Measurements from ENCODE around the gene CCDC88A.
"Not testable (repeated sequence)": the region's sequence is repeated elsewhere in the genome, so short reads cannot be mapped to it uniquely, and the experiment has no call there.

CCDC88A gene

GRCh38 chr2:55419679-55420438 is at the start of gene CCDC88A:
CCDC88A (minus strand) TSS chr2:55419856; CDS start chr2:55419079, 777 bp downstream.
- no peaks in the 10 kb centered on the region for H3K9me3 Mint-ChIP-seq
- H3K36me3 Mint-ChIP-seq (ENCODE audit: low read depth), result no peaks in the 10 kb centered on the region
- DNase-seq, result peak; percentile 93
- peak within 1 kb of the TSS; percentile 79 for H3K27ac Mint-ChIP-seq
- H3K27me3 Mint-ChIP-seq, result peaks cover 15% of the 10 kb centered on the region
- peaks cover 35% of the 10 kb centered on the region for H3K4me1 Mint-ChIP-seq (ENCODE audit: low read depth)
- peak within 1 kb of the TSS; percentile 79 for H3K4me3 Mint-ChIP-seq

- Mint-ChIP-seq H3K4me3 (no peak overlapping the region), H3K27ac (no peak overlapping the region), H3K36me3 (ENCODE audit: low read depth) (no peaks in the 10 kb centered on the region), H3K4me1 (ENCODE audit: low read depth) (peaks cover 3% of the 10 kb centered on the region), H3K27me3 (peaks cover 39% of the 10 kb centered on the region), H3K9me3 (no peaks in the 10 kb centered on the region)
- no peak for DNase-seq
Observed at GRCh38 chr2:55461679-55462078, 42.0 kb upstream of the CCDC88A start.

GRCh38 chr2:55460562-55460961 is 40.9 kb upstream of the CCDC88A start:
- Mint-ChIP-seq H3K27ac (no peak overlapping the region), H3K36me3 (ENCODE audit: low read depth) (no peaks in the 10 kb centered on the region), H3K27me3 (peaks cover 34% of the 10 kb centered on the region), H3K9me3 (no peaks in the 10 kb centered on the region), H3K4me1 (ENCODE audit: low read depth) (peaks cover 3% of the 10 kb centered on the region), H3K4me3 (no peak overlapping the region)
- DNase-seq, result no peak

GRCh38 chr2:55459714-55460274 is 40.1 kb upstream of the CCDC88A start:
- Mint-ChIP-seq H3K9me3 (no peaks in the 10 kb centered on the region), H3K36me3 (ENCODE audit: low read depth) (no peaks in the 10 kb centered on the region), H3K27ac (no peak overlapping the region), H3K27me3 (peaks cover 34% of the 10 kb centered on the region), H3K4me1 (ENCODE audit: low read depth) (peaks cover 3% of the 10 kb centered on the region), H3K4me3 (no peak overlapping the region)
- no peak for DNase-seq

GRCh38 chr2:55459279-55459678 is 39.6 kb upstream of the CCDC88A start:
- DNase-seq, result no peak
- Mint-ChIP-seq H3K27ac (no peak overlapping the region), H3K9me3 (no peaks in the 10 kb centered on the region), H3K4me1 (ENCODE audit: low read depth) (peaks cover 3% of the 10 kb centered on the region), H3K27me3 (peaks cover 34% of the 10 kb centered on the region), H3K4me3 (no peak overlapping the region), H3K36me3 (ENCODE audit: low read depth) (no peaks in the 10 kb centered on the region)

GRCh38 chr2:55454121-55454520 is 34.5 kb upstream of the CCDC88A start:
- H3K27ac Mint-ChIP-seq, result no peak overlapping the region
- DNase-seq, result no peak
- H3K36me3 Mint-ChIP-seq (ENCODE audit: low read depth), result no peaks in the 10 kb centered on the region
- H3K27me3 Mint-ChIP-seq, result peaks cover 3% of the 10 kb centered on the region
- H3K4me3 Mint-ChIP-seq, result no peak overlapping the region
- no peaks in the 10 kb centered on the region for H3K4me1 Mint-ChIP-seq (ENCODE audit: low read depth)
- no peaks in the 10 kb centered on the region for H3K9me3 Mint-ChIP-seq

- Mint-ChIP-seq H3K36me3 (ENCODE audit: low read depth) (no peaks in the 10 kb centered on the region), H3K27me3 (no peaks in the 10 kb centered on the region), H3K4me3 (no peak overlapping the region), H3K27ac (no peak overlapping the region), H3K9me3 (no peaks in the 10 kb centered on the region), H3K4me1 (ENCODE audit: low read depth) (no peaks in the 10 kb centered on the region)
- no peak for DNase-seq
Observed at GRCh38 chr2:55452879-55453278, 33.2 kb upstream of the CCDC88A start.

GRCh38 chr2:55451699-55452098 is 32.0 kb upstream of the CCDC88A start:
- Mint-ChIP-seq H3K27ac (no peak overlapping the region), H3K36me3 (ENCODE audit: low read depth) (no peaks in the 10 kb centered on the region), H3K9me3 (no peaks in the 10 kb centered on the region), H3K4me3 (no peak overlapping the region), H3K4me1 (ENCODE audit: low read depth) (no peaks in the 10 kb centered on the region), H3K27me3 (no peaks in the 10 kb centered on the region)
- DNase-seq, result no peak

- not testable (repeated sequence) for H3K36me3 Mint-ChIP-seq (ENCODE audit: low read depth); H3K27ac Mint-ChIP-seq; DNase-seq; H3K4me1 Mint-ChIP-seq (ENCODE audit: low read depth); H3K4me3 Mint-ChIP-seq; H3K27me3 Mint-ChIP-seq; H3K9me3 Mint-ChIP-seq
Observed at GRCh38 chr2:55450014-55450413, 30.4 kb upstream of the CCDC88A start.

- H3K9me3 Mint-ChIP-seq; H3K4me3 Mint-ChIP-seq; H3K4me1 Mint-ChIP-seq (ENCODE audit: low read depth); DNase-seq; H3K36me3 Mint-ChIP-seq (ENCODE audit: low read depth); H3K27ac Mint-ChIP-seq; H3K27me3 Mint-ChIP-seq: not testable (repeated sequence)
Observed at GRCh38 chr2:55442045-55442760, 22.5 kb upstream of the CCDC88A start.

- no peak for DNase-seq
Observed at GRCh38 chr2:55441280-55441892, 21.7 kb upstream of the CCDC88A start.

GRCh38 chr2:55439101-55439397 is 19.4 kb upstream of the CCDC88A start:
- Mint-ChIP-seq H3K4me3 (no peak overlapping the region), H3K9me3 (no peaks in the 10 kb centered on the region), H3K4me1 (ENCODE audit: low read depth) (no peaks in the 10 kb centered on the region), H3K27me3 (peaks cover 5% of the 10 kb centered on the region), H3K36me3 (ENCODE audit: low read depth) (no peaks in the 10 kb centered on the region), H3K27ac (no peak overlapping the region)
- DNase-seq, result no peak

More at GRCh38 chr2:55441280-55441892, 21.7 kb upstream of the CCDC88A start:
- H3K27me3 Mint-ChIP-seq, result peaks cover 9% of the 10 kb centered on the region
- H3K4me1 Mint-ChIP-seq (ENCODE audit: low read depth), result no peaks in the 10 kb centered on the region
- no peaks in the 10 kb centered on the region for H3K9me3 Mint-ChIP-seq
- H3K36me3 Mint-ChIP-seq (ENCODE audit: low read depth), result no peaks in the 10 kb centered on the region
- H3K4me3 Mint-ChIP-seq, result no peak overlapping the region
- no peak overlapping the region for H3K27ac Mint-ChIP-seq

GRCh38 chr2:55438391-55439100 is 18.9 kb upstream of the CCDC88A start:
- Mint-ChIP-seq H3K27ac (no peak overlapping the region), H3K4me3 (no peak overlapping the region), H3K27me3 (peaks cover 5% of the 10 kb centered on the region), H3K9me3 (no peaks in the 10 kb centered on the region), H3K4me1 (ENCODE audit: low read depth) (no peaks in the 10 kb centered on the region), H3K36me3 (ENCODE audit: low read depth) (no peaks in the 10 kb centered on the region)
- no peak for DNase-seq

- Mint-ChIP-seq H3K4me1 (ENCODE audit: low read depth) (no peaks in the 10 kb centered on the region), H3K27ac (no peak overlapping the region), H3K27me3 (peaks cover 5% of the 10 kb centered on the region), H3K9me3 (no peaks in the 10 kb centered on the region), H3K4me3 (no peak overlapping the region), H3K36me3 (ENCODE audit: low read depth) (no peaks in the 10 kb centered on the region)
- no peak for DNase-seq
Observed at GRCh38 chr2:55437515-55438390, 18.1 kb upstream of the CCDC88A start.
